CD4-positive, alpha-beta T cell treated with Interferon alpha-2 for 1 hour (primary cell): ENCODE measurements around the gene IL1RAPL1.

Experiments
- DNase-seq, 2 donors: peaks; one replicate each; pipeline ENCODE4 v3.0.0-alpha.2; 2020 to 2022

The IL1RAPL1 gene

GRCh38 chrX:28586981-28587551 is at the start of gene IL1RAPL1:
TSS of gene IL1RAPL1 (plus strand) at chrX:28587446.
- DNase-seq = no peak

GRCh38 chrX:28542791-28543190 is 44.5 kb upstream of the IL1RAPL1 start:
- DNase-seq = no peak

GRCh38 chrX:28549838-28550237 is 37.4 kb upstream of the IL1RAPL1 start:
- no peak for DNase-seq

- DNase-seq = no peak
These were observed 36.8 kb upstream of the IL1RAPL1 start for GRCh38 chrX:28550331-28550872.

GRCh38 chrX:28552322-28552721 is 34.9 kb upstream of the IL1RAPL1 start:
- DNase-seq = no peak

GRCh38 chrX:28552882-28553829 is 34.1 kb upstream of the IL1RAPL1 start:
- no peak for DNase-seq

- no peak for DNase-seq
These were observed 11.1 kb upstream of the IL1RAPL1 start for GRCh38 chrX:28576117-28576516.

GRCh38 chrX:28581522-28581921 is 5.7 kb upstream of the IL1RAPL1 start:
- DNase-seq = no peak

GRCh38 chrX:28582511-28582910 is 4.7 kb upstream of the IL1RAPL1 start:
- DNase-seq = no peak

GRCh38 chrX:28584025-28584424 is 3.2 kb upstream of the IL1RAPL1 start:
- no peak for DNase-seq

- no peak for DNase-seq
These were observed 1.5 kb upstream of the IL1RAPL1 start for GRCh38 chrX:28585767-28586166.

- DNase-seq = no peak
These were observed 960 bp upstream of the IL1RAPL1 start for GRCh38 chrX:28586286-28586685.

GRCh38 chrX:28589046-28589445 is 1.8 kb downstream of the IL1RAPL1 start:
- no peak for DNase-seq

- DNase-seq = no peak
These were observed 3.1 kb downstream of the IL1RAPL1 start for GRCh38 chrX:28590396-28590795.

GRCh38 chrX:28591542-28591941 is 4.3 kb downstream of the IL1RAPL1 start:
- no peak for DNase-seq

GRCh38 chrX:28595346-28595745 is 8.1 kb downstream of the IL1RAPL1 start:
- no peak for DNase-seq

GRCh38 chrX:28599957-28600356 is 12.7 kb downstream of the IL1RAPL1 start:
- no peak for DNase-seq

- DNase-seq = no peak
These were observed 21.8 kb downstream of the IL1RAPL1 start for GRCh38 chrX:28609003-28609402.

- no peak for DNase-seq
These were observed 22.8 kb downstream of the IL1RAPL1 start for GRCh38 chrX:28609917-28610613.

- DNase-seq = no peak
These were observed 23.5 kb downstream of the IL1RAPL1 start for GRCh38 chrX:28610746-28611145.

GRCh38 chrX:28613558-28613957 is 26.3 kb downstream of the IL1RAPL1 start:
- no peak for DNase-seq

GRCh38 chrX:28625223-28625622 is 38.0 kb downstream of the IL1RAPL1 start:
- no peak for DNase-seq

GRCh38 chrX:28626515-28626914 is 39.3 kb downstream of the IL1RAPL1 start:
- DNase-seq = no peak
